Transverse colon (tissue), 4 donors: ENCODE data around the gene TMEM108. TPM values are rescaled to one million over a fixed set of nuclear protein-coding genes. Genes with fewer than 3 reads are reported as not detected.

Experiments used
- DNase-seq: peaks from one replicate; pipeline ENCODE4 v3.0.0-alpha.2; 2019
- H3K27ac ChIP-seq, 4 donors: fragments of 200-600 bp; sonication (generic); 2 replicates each; pipeline ENCODE4 v1.5.1; 2016 to 2018; ENCODE audit warnings: inconsistent platforms in 4 of 4
- H3K27me3 ChIP-seq: fragments of 200-600 bp; sonication (generic); 2 replicates; pipeline ENCODE4 v1.5.1; 2017; ENCODE audit warnings: inconsistent platforms
- H3K36me3 ChIP-seq, 4 donors: fragments of 200-600 bp; sonication (generic); 2 replicates each; pipeline ENCODE4 v1.5.1; 2017 to 2019; ENCODE audit warnings: inconsistent platforms in 4 of 4
- H3K4me1 ChIP-seq, 4 donors: fragments of 200-600 bp; sonication (generic); 2 replicates each; pipeline ENCODE4 v1.5.1; 2017 to 2020; ENCODE audit warnings: inconsistent platforms in 4 of 4
- H3K4me3 ChIP-seq, 4 donors: fragments of 200-600 bp; sonication (generic); 1 replicate in 1 of 4; 2 replicates in 3 of 4; pipeline versions ENCODE4 v1.5.1 to v1.6.1; 2017 to 2019; ENCODE audit warnings: inconsistent platforms in 4 of 4
- H3K9me3 ChIP-seq, 2 donors: fragments of 200-600 bp; sonication (generic); 2 replicates each; pipeline ENCODE4 v1.5.1; 2017 to 2019; ENCODE audit warnings: inconsistent platforms in 2 of 2
- CTCF ChIP-seq, 5 experiments: fragments of 200-600 bp in 3 of 5; fragments of 450-650 bp in 2 of 5; sonication (generic) in 3 of 5; IDR thresholded peaks; 1 replicate in 2 of 5; 2 replicates in 3 of 5; pipeline ENCODE4 v1.5.1; 2016 to 2017; ENCODE audit warnings: antibody characterized with exemption in 5 of 5, inconsistent platforms in 3 of 5, mild to moderate bottlenecking in 2 of 5, moderate library complexity in 1 of 5
- EP300 ChIP-seq: sonication (generic); formaldehyde crosslinking; IDR thresholded peaks from one replicate; pipeline ENCODE4 v1.6.1; 2017; ENCODE audit warnings: antibody characterized with exemption, low read depth
- POLR2A ChIP-seq: fragments of 450-650 bp; IDR thresholded peaks from one replicate; pipeline ENCODE4 v1.6.1; 2016; ENCODE audit warnings: antibody characterized with exemption, mild to moderate bottlenecking, moderate library complexity
- POLR2AphosphoS5 ChIP-seq, 3 donors: sonication (generic); formaldehyde crosslinking; IDR thresholded peaks; one replicate each; pipeline ENCODE4 v1.6.1; 2016; ENCODE audit warnings: antibody characterized with exemption in 3 of 3
- WGBS, 2 donors: methylation state at CpG; one replicate each; pipeline ENCODE4 v1.1.5; 2018; ENCODE audit warnings: low coverage in 1 of 2; 5-methylcytosine and 5-hydroxymethylcytosine counted together
- in situ Hi-C, 4 donors: fragments of 200-750 bp; cut with MboI; loops; one replicate each; pipeline versions ENCODE4 v1.15.0 to v1.15.1; 2017; ENCODE audit warnings: low sequenced_read_pairs in 3 of 4, low pct_ligation_motif_present in 1 of 4, low pct_unique_long_range_greater_than_20kb in 1 of 4
- intact Hi-C: fragments of 100-400 bp; cut with DNase I; formaldehyde crosslinking; loops from one replicate; pipeline ENCODE4 v1.15.1; 2023; ENCODE audit warnings: low total_unique reads
- total RNA-seq, 4 donors: library from RNA; depleted of rRNA; stranded (reverse); fragments of >200 nt; gene quantifications; one replicate each; pipeline ENCODE4 v1.1.0, GENCODE V29; 2016

TMEM108 gene
- total RNA-seq, 4 donors from 2014 or later: 0.14 to 1.4 (median 0.80) TPM; not detected in 1

GRCh38 chr3:133292296-133292695 lies 254.1 kb downstream of the TMEM108 start:
- Histone ChIP-seq H3K36me3 (no peaks in the 10 kb centered on the region), H3K4me3 (no peak overlapping the region), H3K27ac (no peak overlapping the region), H3K9me3 (no peaks in the 10 kb centered on the region), H3K4me1 (no peaks in the 10 kb centered on the region), H3K27me3 (no peaks in the 10 kb centered on the region)
- intact Hi-C loops: no loop called here
- TF ChIP-seq CTCF (IDR thresholded peaks at IDR 0.05) (no peak), POLR2AphosphoS5 (IDR thresholded peaks at IDR 0.05) (no peak), EP300 (no peak), POLR2A (no peak)
- WGBS, 2 donors: 45% methylated on average over 3 of the region's 3 CpGs; no CpG with 5 or more reads in 1 of the 2 donors
- no peak for DNase-seq
- in situ Hi-C loops: no loop called here

GRCh38 chr3:133293397-133294110 lies 255.4 kb downstream of the TMEM108 start:
- TF ChIP-seq POLR2A (no peak), EP300 (no peak), CTCF (IDR thresholded peaks at IDR 0.05) (no peak), POLR2AphosphoS5 (IDR thresholded peaks at IDR 0.05) (no peak)
- intact Hi-C loops (no loop called here), in situ Hi-C loops (no loop called here)
- DNase-seq: no peak
- H3K4me3 ChIP-seq: no peak overlapping the region
- no peaks in the 10 kb centered on the region for H3K9me3 ChIP-seq
- no peaks in the 10 kb centered on the region for H3K4me1 ChIP-seq
- no peaks in the 10 kb centered on the region for H3K27me3 ChIP-seq
- H3K27ac ChIP-seq: no peak overlapping the region
- 40 to 55% methylated on average over 4 of the region's 4 CpGs for WGBS, 2 donors
- no peaks in the 10 kb centered on the region for H3K36me3 ChIP-seq

GRCh38 chr3:133294253-133294652 lies 256.1 kb downstream of the TMEM108 start:
- no peaks in the 10 kb centered on the region for H3K36me3 ChIP-seq
- H3K4me1 ChIP-seq: no peaks in the 10 kb centered on the region
- intact Hi-C loops: no loop called here
- in situ Hi-C loops: no loop called here
- TF ChIP-seq EP300 (no peak), POLR2AphosphoS5 (IDR thresholded peaks at IDR 0.05) (no peak), POLR2A (no peak), CTCF (IDR thresholded peaks at IDR 0.05) (no peak)
- WGBS, 2 donors: 58 to 69% methylated on average over 1 of the region's 1 CpG
- no peak overlapping the region for H3K4me3 ChIP-seq
- H3K9me3 ChIP-seq: no peaks in the 10 kb centered on the region
- no peak for DNase-seq
- no peak overlapping the region for H3K27ac ChIP-seq
- H3K27me3 ChIP-seq: no peaks in the 10 kb centered on the region

GRCh38 chr3:133295199-133295901 lies 257.2 kb downstream of the TMEM108 start:
- Histone ChIP-seq H3K9me3 (no peaks in the 10 kb centered on the region), H3K4me3 (no peak overlapping the region), H3K4me1 (no peaks in the 10 kb centered on the region), H3K36me3 (no peaks in the 10 kb centered on the region), H3K27ac (no peak overlapping the region), H3K27me3 (no peaks in the 10 kb centered on the region)
- intact Hi-C loops: no loop called here
- no peak for DNase-seq
- WGBS, 2 donors: 43 to 75% methylated on average over 4 of the region's 4 CpGs
- TF ChIP-seq CTCF (IDR thresholded peaks at IDR 0.05) (no peak), EP300 (no peak), POLR2AphosphoS5 (IDR thresholded peaks at IDR 0.05) (no peak), POLR2A (no peak)
- in situ Hi-C loops: no loop called here
